Ascending aorta (tissue), 2 donors: ENCODE data around the gene MCFD2. TPM values are rescaled to one million over a fixed set of nuclear protein-coding genes. Genes with fewer than 3 reads are reported as not detected.

Source experiments
- DNase-seq, 2 donors: peaks; one replicate each; pipeline ENCODE4 v3.0.0-alpha.2; 2019; ENCODE audit warnings: low spot score in 2 of 2
- H3K27ac ChIP-seq, 2 donors: fragments of 200-600 bp; sonication (generic); one replicate each; pipeline ENCODE4 v1.5.1; 2016 to 2017; ENCODE audit warnings: mild to moderate bottlenecking in 1 of 2
- H3K27me3 ChIP-seq: fragments of 200-600 bp; sonication (generic); one replicate; pipeline ENCODE4 v1.5.1; 2017
- H3K36me3 ChIP-seq, 2 donors: fragments of 200-600 bp; sonication (generic); one replicate each; pipeline ENCODE4 v1.5.1; 2016
- H3K4me1 ChIP-seq, 2 donors: fragments of 200-600 bp; sonication (generic); one replicate each; pipeline ENCODE4 v1.5.1; 2016 to 2017; ENCODE audit warnings: mild to moderate bottlenecking in 1 of 2
- H3K4me3 ChIP-seq, 2 donors: fragments of 200-600 bp; sonication (generic); one replicate each; pipeline ENCODE4 v1.5.1; 2016 to 2017; ENCODE audit warnings: mild to moderate bottlenecking in 1 of 2
- H3K9me3 ChIP-seq, 2 donors: fragments of 200-600 bp; sonication (generic); one replicate each; pipeline ENCODE4 v1.5.1; 2016
- CTCF ChIP-seq, 3 experiments: fragments of 200-600 bp in 2 of 3; fragments of 450-650 bp in 1 of 3; sonication (generic) in 2 of 3; IDR thresholded peaks; one replicate each; pipeline ENCODE4 v1.5.1; 2016 to 2019; ENCODE audit warnings: antibody characterized with exemption in 3 of 3, mild to moderate bottlenecking in 1 of 3, moderate library complexity in 1 of 3
- intact Hi-C: fragments of 100-400 bp; cut with DNase I; formaldehyde crosslinking; loops from one replicate; pipeline ENCODE4 v1.15.1; 2023
- total RNA-seq: library from RNA; depleted of rRNA; stranded (reverse); fragments of >200 nt; gene quantifications from one replicate; pipeline ENCODE4 v1.1.0, GENCODE V29; 2016

The MCFD2 gene
- total RNA-seq, 1 donor from 2014 or later = 171 TPM

DNA sequence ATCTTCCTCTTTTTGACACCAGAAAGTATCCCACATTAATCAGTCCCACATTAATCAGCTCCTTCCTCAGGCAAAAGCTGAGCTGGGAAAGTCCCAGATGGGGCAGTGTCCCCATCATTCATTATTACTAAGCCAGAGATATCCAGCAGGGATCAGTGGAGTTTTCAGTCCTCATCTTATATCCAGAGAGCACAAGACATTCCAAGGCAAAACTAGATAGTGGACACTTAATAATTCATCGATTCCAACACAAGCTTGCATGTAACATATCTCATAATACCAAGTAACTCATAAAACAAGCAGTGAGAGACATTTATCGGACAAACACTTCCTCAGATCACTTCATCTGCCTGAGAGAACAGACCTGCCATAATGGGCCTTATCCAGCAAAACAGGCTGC lies 53.1 kb downstream of the MCFD2 start:
- peaks cover 0 to 2% of the 10 kb centered on the region in 2 donors for H3K4me1 ChIP-seq
- no peaks in the 10 kb centered on the region for H3K36me3 ChIP-seq
- no peak overlapping the region for H3K4me3 ChIP-seq
- no peak for TF ChIP-seq CTCF (IDR thresholded peaks at IDR 0.05)
- DNase-seq = no peak
- intact Hi-C loops = no loop called here
- H3K27me3 ChIP-seq = no peaks in the 10 kb centered on the region
- no peaks in the 10 kb centered on the region for H3K9me3 ChIP-seq
- H3K27ac ChIP-seq = no peak overlapping the region

DNA sequence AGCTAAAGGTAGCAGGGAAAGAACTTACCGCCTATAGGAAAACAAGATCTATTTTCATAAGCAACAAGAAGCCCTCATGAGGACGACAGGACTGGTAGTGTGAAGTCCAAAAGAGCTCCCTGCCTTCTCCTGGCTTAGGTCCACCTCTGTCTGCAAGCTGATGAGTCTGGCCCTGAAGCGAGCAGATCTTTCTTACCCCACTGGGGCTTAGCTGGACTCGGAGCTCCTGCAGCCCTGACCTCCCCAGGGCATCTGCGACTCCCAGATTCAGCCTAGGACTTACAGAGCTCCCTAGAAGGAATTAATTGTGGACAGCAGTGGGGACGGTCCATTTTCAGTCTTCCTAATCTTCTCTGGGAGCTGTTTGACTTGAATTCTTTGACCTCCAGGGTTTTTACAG lies 53.7 kb downstream of the MCFD2 start:
- no peak for TF ChIP-seq CTCF (IDR thresholded peaks at IDR 0.05)
- no peak overlapping the region for H3K4me3 ChIP-seq
- H3K4me1 ChIP-seq = peaks cover 0 to 2% of the 10 kb centered on the region in 2 donors
- DNase-seq = no peak
- no peaks in the 10 kb centered on the region for H3K9me3 ChIP-seq
- no peak overlapping the region for H3K27ac ChIP-seq
- H3K27me3 ChIP-seq = no peaks in the 10 kb centered on the region
- intact Hi-C loops = no loop called here
- no peaks in the 10 kb centered on the region for H3K36me3 ChIP-seq

GRCh38 chr2:46859482-46859881 lies 56.1 kb downstream of the MCFD2 start:
- Histone ChIP-seq H3K4me3 (no peak overlapping the region), H3K27me3 (no peaks in the 10 kb centered on the region), H3K36me3 (no peaks in the 10 kb centered on the region), H3K27ac (no peak overlapping the region), H3K4me1 (peaks cover 7 to 17% of the 10 kb centered on the region in 2 donors), H3K9me3 (no peaks in the 10 kb centered on the region)
- no peak for TF ChIP-seq CTCF (IDR thresholded peaks at IDR 0.05)
- intact Hi-C loops = loop anchor here (10.0 kb wide), 1 partner anchor 1835 kb away; no protein-coding TSS in a partner anchor
- DNase-seq = no peak

- H3K9me3 ChIP-seq = no peaks in the 10 kb centered on the region
- DNase-seq = no peak
- peaks cover 9 to 22% of the 10 kb centered on the region in 2 donors for H3K4me1 ChIP-seq
- no peak for TF ChIP-seq CTCF (IDR thresholded peaks at IDR 0.05)
- no peaks in the 10 kb centered on the region for H3K27me3 ChIP-seq
- intact Hi-C loops = loop anchor here (10.0 kb wide), 1 partner anchor 1834 kb away; no protein-coding TSS in a partner anchor
- no peak overlapping the region for H3K4me3 ChIP-seq
- no peaks in the 10 kb centered on the region for H3K36me3 ChIP-seq
- peak overlapping the region in 1 of 2 donors; percentile 31 for H3K27ac ChIP-seq
Measured at GRCh38 chr2:46858702-46859090, 56.9 kb downstream of the MCFD2 start.

DNA sequence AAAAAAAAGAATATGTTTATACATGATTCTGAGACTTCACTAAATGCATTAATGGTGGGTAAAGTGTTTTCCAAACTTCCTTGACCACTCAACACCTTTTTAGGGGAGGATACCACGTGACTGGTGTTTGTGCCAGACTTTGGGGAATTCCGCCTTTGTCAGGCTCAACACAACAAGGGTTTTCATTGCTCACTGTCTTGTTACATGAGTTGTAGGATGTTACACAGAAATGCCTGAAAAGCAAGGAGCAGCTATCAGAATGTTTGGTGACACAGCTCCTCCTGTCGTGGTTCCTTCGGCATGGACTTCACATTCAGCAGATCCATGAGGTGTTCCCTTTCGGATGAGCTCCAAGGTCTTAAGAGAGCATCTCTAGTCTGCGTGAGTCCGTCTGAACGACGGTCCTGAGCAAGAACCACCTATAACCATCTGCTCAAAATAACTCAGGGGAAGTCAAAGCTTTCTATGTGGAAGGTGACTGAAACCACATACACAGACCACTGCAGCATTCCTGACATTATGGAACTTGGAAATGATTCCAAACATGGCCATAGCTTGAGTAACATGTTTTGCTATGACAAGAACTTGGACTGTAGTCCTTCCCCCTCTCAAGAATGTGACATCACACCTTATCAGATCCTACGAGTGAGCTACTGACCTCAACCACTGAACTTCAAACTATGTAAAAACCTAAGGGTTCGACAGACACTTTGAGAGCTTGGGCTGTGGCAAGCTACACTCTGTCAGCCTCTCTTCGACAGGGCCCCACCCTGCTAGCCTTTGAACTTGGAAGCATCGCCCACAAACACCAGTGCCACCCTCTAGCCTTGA lies 57.5 kb downstream of the MCFD2 start:
- H3K27me3 ChIP-seq = no peaks in the 10 kb centered on the region
- H3K36me3 ChIP-seq = no peaks in the 10 kb centered on the region
- no peak for DNase-seq
- no peak overlapping the region for H3K4me3 ChIP-seq
- intact Hi-C loops = loop anchor here (10.0 kb wide), 1 partner anchor 1833 kb away; no protein-coding TSS in a partner anchor
- peaks cover 9 to 22% of the 10 kb centered on the region in 2 donors for H3K4me1 ChIP-seq
- no peak for TF ChIP-seq CTCF (IDR thresholded peaks at IDR 0.05)
- peak overlapping the region in 1 of 2 donors; percentile 31 for H3K27ac ChIP-seq
- no peaks in the 10 kb centered on the region for H3K9me3 ChIP-seq
